ENCODE data around the gene NUFIP1.
"Not testable (repeated sequence)": the region's sequence is repeated elsewhere in the genome, so short reads cannot be mapped to it uniquely, and the experiment has no call there.

The NUFIP1 gene

GRCh38 chr13:44967704-44968433 lies 21.4 kb downstream of the NUFIP1 start:
- Mint-ChIP-seq H3K4me3 (no peak overlapping the region), H3K36me3 (ENCODE audit: low read depth) (peaks cover 45% of the 10 kb centered on the region), H3K9me3 (peaks cover 16% of the 10 kb centered on the region), H3K4me1 (peaks cover 17% of the 10 kb centered on the region), H3K27me3 (ENCODE audit: low read depth) (no peaks in the 10 kb centered on the region), H3K27ac (peak overlapping the region; percentile 45 to 78 (median 62))
- TF ChIP-seq CTCF (IDR thresholded peaks at IDR 0.05; ENCODE audit: unreplicated experiment in 3 of 3) = peak in 2 of 3 experiments; percentile 38 to 41

GRCh38 chr13:44961997-44962396 lies 27.3 kb downstream of the NUFIP1 start:
- H3K27ac Mint-ChIP-seq = no peak overlapping the region
- peaks cover 78% of the 10 kb centered on the region for H3K36me3 Mint-ChIP-seq (ENCODE audit: low read depth)
- TF ChIP-seq CTCF (IDR thresholded peaks at IDR 0.05; ENCODE audit: unreplicated experiment in 3 of 3) = no peak
- no peaks in the 10 kb centered on the region for H3K27me3 Mint-ChIP-seq (ENCODE audit: low read depth)
- no peaks in the 10 kb centered on the region for H3K4me1 Mint-ChIP-seq
- peaks cover 34% of the 10 kb centered on the region for H3K9me3 Mint-ChIP-seq
- H3K4me3 Mint-ChIP-seq = no peak overlapping the region

GRCh38 chr13:44955406-44955805 lies 33.9 kb downstream of the NUFIP1 start:
- no peak for TF ChIP-seq CTCF (IDR thresholded peaks at IDR 0.05; ENCODE audit: unreplicated experiment in 3 of 3)
- H3K27ac Mint-ChIP-seq = no peak overlapping the region
- no peaks in the 10 kb centered on the region for H3K9me3 Mint-ChIP-seq
- H3K4me3 Mint-ChIP-seq = no peak overlapping the region
- H3K4me1 Mint-ChIP-seq = peaks cover 11% of the 10 kb centered on the region
- no peaks in the 10 kb centered on the region for H3K27me3 Mint-ChIP-seq (ENCODE audit: low read depth)
- peaks cover 35% of the 10 kb centered on the region for H3K36me3 Mint-ChIP-seq (ENCODE audit: low read depth)

GRCh38 chr13:44954224-44954623 lies 35.0 kb downstream of the NUFIP1 start:
- TF ChIP-seq CTCF (IDR thresholded peaks at IDR 0.05; ENCODE audit: unreplicated experiment in 3 of 3) = no peak
- Mint-ChIP-seq H3K27ac (no peak overlapping the region), H3K4me3 (no peak overlapping the region), H3K27me3 (ENCODE audit: low read depth) (no peaks in the 10 kb centered on the region), H3K36me3 (ENCODE audit: low read depth) (peaks cover 35% of the 10 kb centered on the region), H3K9me3 (no peaks in the 10 kb centered on the region), H3K4me1 (peaks cover 11% of the 10 kb centered on the region)

GRCh38 chr13:44952671-44953070 lies 36.6 kb downstream of the NUFIP1 start:
- Mint-ChIP-seq H3K9me3 (no peaks in the 10 kb centered on the region), H3K36me3 (ENCODE audit: low read depth) (peaks cover 34% of the 10 kb centered on the region), H3K27me3 (ENCODE audit: low read depth) (no peaks in the 10 kb centered on the region), H3K4me1 (peaks cover 11% of the 10 kb centered on the region), H3K4me3 (no peak overlapping the region), H3K27ac (no peak overlapping the region)
- TF ChIP-seq CTCF (IDR thresholded peaks at IDR 0.05; ENCODE audit: unreplicated experiment in 3 of 3) = no peak

GRCh38 chr13:44951184-44951583 lies 38.1 kb downstream of the NUFIP1 start:
- Mint-ChIP-seq H3K36me3 (ENCODE audit: low read depth) (peaks cover 31% of the 10 kb centered on the region), H3K4me3 (no peak overlapping the region), H3K9me3 (no peaks in the 10 kb centered on the region), H3K4me1 (peaks cover 11% of the 10 kb centered on the region), H3K27me3 (ENCODE audit: low read depth) (no peaks in the 10 kb centered on the region), H3K27ac (peak overlapping the region in 1 of 3 experiments; percentile 4)
- TF ChIP-seq CTCF (IDR thresholded peaks at IDR 0.05; ENCODE audit: unreplicated experiment in 3 of 3) = no peak

GRCh38 chr13:44943411-44943810 lies 45.9 kb downstream of the NUFIP1 start:
- H3K4me3 Mint-ChIP-seq; H3K27me3 Mint-ChIP-seq (ENCODE audit: low read depth); H3K4me1 Mint-ChIP-seq; H3K9me3 Mint-ChIP-seq: not testable (repeated sequence)
- peak overlapping the region in 1 of 3 experiments; percentile 19 for H3K27ac Mint-ChIP-seq
- peaks cover 43% of the 10 kb centered on the region for H3K36me3 Mint-ChIP-seq (ENCODE audit: low read depth)

All from nephron (organoid).